Measurements from ENCODE around the gene RABGGTB. TPM values are rescaled to one million over a fixed set of nuclear protein-coding genes. Genes with fewer than 3 reads are reported as not detected.

The RABGGTB gene
- total and polyA plus RNA-seq, 9 of the 15 experiments (the other 6 are each of a cell fraction or from before 2014, with no cell fraction given) = 148 to 354 (median 206) TPM

DNA sequence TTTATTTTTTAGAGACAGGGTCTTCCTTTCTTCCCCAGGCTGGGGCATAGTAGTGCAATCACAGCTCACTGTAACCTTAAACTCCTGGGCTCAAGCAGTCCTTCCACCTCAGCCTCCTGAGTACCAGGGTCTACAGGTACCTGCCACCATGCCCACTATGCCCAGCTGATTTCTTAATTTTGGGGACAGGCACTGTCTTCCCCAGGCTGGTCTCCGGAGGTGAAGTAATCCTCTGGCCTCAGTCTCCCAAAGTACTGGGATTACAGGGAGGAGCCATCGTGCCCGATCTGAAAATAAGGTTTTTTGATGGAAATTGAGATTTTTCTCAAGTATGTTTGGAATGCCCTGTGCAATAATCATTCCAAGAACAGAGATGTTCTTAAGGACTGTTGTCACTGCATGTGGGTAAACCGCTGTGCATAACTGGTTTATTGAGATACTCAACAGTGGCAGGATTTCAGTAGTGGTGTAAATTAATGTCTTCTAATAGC, 9.7 kb downstream of the RABGGTB start (continued):
- TF ChIP-seq, protein P1, sequence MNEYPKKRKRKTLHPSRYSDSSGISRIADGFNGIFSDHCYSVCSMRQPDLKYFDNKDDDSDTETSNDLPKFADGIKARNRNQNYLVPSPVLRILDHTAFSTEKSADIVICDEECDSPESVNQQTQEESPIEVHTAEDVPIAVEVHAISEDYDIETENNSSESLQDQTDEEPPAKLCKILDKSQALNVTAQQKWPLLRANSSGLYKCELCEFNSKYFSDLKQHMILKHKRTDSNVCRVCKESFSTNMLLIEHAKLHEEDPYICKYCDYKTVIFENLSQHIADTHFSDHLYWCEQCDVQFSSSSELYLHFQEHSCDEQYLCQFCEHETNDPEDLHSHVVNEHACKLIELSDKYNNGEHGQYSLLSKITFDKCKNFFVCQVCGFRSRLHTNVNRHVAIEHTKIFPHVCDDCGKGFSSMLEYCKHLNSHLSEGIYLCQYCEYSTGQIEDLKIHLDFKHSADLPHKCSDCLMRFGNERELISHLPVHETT (CRISPR knock-in tag; conservative IDR thresholded peaks at IDR 0.05 in 1 of 2, IDR thresholded peaks at IDR 0.05 in 1 of 2) = no peak
- TF ChIP-seq GABPB1 (CRISPR knock-in tag; IDR thresholded peaks at IDR 0.05) (no peak), TCF3 (CRISPR knock-in tag; IDR thresholded peaks at IDR 0.05) (peak; percentile 9; the same call in 1 of the 2 replicates), NR2C1 (IDR thresholded peaks at IDR 0.05) (no peak), NR2C1 (tag; IDR thresholded peaks at IDR 0.05) (no peak), ZNF12 (CRISPR knock-in tag; IDR thresholded peaks at IDR 0.05) (no peak), POLR2A (conservative IDR thresholded peaks at IDR 0.05) (peak; percentile 42), SMARCA4 (IDR thresholded peaks at IDR 0.05) (no peak), BRF1 (IDR thresholded peaks at IDR 0.05; ENCODE audit: borderline replicate concordance, extremely low read depth, insufficient read length) (no peak), PHB2 (IDR thresholded peaks at IDR 0.05; ENCODE audit: low read depth) (no peak), JUN (IDR thresholded peaks at IDR 0.05; ENCODE audit: borderline replicate concordance, low read depth, low read length) (no peak), JUN (CRISPR knock-in tag; IDR thresholded peaks at IDR 0.05; ENCODE audit: borderline replicate concordance) (no peak)
- TF ChIP-seq, protein P2, sequence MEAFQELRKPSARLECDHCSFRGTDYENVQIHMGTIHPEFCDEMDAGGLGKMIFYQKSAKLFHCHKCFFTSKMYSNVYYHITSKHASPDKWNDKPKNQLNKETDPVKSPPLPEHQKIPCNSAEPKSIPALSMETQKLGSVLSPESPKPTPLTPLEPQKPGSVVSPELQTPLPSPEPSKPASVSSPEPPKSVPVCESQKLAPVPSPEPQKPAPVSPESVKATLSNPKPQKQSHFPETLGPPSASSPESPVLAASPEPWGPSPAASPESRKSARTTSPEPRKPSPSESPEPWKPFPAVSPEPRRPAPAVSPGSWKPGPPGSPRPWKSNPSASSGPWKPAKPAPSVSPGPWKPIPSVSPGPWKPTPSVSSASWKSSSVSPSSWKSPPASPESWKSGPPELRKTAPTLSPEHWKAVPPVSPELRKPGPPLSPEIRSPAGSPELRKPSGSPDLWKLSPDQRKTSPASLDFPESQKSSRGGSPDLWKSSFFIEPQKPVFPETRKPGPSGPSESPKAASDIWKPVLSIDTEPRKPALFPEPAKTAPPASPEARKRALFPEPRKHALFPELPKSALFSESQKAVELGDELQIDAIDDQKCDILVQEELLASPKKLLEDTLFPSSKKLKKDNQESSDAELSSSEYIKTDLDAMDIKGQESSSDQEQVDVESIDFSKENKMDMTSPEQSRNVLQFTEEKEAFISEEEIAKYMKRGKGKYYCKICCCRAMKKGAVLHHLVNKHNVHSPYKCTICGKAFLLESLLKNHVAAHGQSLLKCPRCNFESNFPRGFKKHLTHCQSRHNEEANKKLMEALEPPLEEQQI (IDR thresholded peaks at IDR 0.05) = no peak
- TF ChIP-seq, protein P3, sequence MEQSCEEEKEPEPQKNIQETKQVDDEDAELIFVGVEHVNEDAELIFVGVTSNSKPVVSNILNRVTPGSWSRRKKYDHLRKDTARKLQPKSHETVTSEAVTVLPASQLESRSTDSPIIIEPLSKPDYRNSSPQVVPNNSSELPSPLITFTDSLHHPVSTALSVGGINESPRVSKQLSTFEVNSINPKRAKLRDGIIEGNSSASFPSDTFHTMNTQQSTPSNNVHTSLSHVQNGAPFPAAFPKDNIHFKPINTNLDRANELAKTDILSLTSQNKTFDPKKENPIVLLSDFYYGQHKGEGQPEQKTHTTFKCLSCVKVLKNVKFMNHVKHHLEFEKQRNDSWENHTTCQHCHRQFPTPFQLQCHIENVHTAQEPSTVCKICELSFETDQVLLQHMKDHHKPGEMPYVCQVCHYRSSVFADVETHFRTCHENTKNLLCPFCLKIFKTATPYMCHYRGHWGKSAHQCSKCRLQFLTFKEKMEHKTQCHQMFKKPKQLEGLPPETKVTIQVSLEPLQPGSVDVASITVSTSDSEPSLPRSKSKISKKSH (CRISPR knock-in tag; IDR thresholded peaks at IDR 0.05) = no peak
- TF ChIP-seq, protein P4, sequence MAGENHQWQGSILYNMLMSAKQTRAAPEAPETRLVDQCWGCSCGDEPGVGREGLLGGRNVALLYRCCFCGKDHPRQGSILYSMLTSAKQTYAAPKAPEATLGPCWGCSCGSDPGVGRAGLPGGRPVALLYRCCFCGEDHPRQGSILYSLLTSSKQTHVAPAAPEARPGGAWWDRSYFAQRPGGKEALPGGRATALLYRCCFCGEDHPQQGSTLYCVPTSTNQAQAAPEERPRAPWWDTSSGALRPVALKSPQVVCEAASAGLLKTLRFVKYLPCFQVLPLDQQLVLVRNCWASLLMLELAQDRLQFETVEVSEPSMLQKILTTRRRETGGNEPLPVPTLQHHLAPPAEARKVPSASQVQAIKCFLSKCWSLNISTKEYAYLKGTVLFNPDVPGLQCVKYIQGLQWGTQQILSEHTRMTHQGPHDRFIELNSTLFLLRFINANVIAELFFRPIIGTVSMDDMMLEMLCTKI (IDR thresholded peaks at IDR 0.05; ENCODE audit: partially characterized antibody) = no peak
- TF ChIP-seq, protein P5, sequence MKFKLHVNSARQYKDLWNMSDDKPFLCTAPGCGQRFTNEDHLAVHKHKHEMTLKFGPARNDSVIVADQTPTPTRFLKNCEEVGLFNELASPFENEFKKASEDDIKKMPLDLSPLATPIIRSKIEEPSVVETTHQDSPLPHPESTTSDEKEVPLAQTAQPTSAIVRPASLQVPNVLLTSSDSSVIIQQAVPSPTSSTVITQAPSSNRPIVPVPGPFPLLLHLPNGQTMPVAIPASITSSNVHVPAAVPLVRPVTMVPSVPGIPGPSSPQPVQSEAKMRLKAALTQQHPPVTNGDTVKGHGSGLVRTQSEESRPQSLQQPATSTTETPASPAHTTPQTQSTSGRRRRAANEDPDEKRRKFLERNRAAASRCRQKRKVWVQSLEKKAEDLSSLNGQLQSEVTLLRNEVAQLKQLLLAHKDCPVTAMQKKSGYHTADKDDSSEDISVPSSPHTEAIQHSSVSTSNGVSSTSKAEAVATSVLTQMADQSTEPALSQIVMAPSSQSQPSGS (CRISPR knock-in tag; IDR thresholded peaks at IDR 0.05) = no peak
- TF ChIP-seq, protein P6, sequence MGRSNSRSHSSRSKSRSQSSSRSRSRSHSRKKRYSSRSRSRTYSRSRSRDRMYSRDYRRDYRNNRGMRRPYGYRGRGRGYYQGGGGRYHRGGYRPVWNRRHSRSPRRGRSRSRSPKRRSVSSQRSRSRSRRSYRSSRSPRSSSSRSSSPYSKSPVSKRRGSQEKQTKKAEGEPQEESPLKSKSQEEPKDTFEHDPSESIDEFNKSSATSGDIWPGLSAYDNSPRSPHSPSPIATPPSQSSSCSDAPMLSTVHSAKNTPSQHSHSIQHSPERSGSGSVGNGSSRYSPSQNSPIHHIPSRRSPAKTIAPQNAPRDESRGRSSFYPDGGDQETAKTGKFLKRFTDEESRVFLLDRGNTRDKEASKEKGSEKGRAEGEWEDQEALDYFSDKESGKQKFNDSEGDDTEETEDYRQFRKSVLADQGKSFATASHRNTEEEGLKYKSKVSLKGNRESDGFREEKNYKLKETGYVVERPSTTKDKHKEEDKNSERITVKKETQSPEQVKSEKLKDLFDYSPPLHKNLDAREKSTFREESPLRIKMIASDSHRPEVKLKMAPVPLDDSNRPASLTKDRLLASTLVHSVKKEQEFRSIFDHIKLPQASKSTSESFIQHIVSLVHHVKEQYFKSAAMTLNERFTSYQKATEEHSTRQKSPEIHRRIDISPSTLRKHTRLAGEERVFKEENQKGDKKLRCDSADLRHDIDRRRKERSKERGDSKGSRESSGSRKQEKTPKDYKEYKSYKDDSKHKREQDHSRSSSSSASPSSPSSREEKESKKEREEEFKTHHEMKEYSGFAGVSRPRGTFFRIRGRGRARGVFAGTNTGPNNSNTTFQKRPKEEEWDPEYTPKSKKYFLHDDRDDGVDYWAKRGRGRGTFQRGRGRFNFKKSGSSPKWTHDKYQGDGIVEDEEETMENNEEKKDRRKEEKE (IDR thresholded peaks at IDR 0.05; ENCODE audit: borderline replicate concordance in 1 of 2, control insufficient read depth in 1 of 2, low read depth in 2 of 2, low read length in 1 of 2) = peak in 1 of 2 experiments; percentile 42; a peak in 1 of 4 replicates

Measured in K562 (cell line).